CD14-positive monocyte (primary cell): ENCODE measurements around the gene ALOX15. TPM values are rescaled to one million over a fixed set of nuclear protein-coding genes. Genes with fewer than 3 reads are reported as not detected.

Source experiments
- DNase-seq, 3 donors: peaks; one replicate each; pipeline ENCODE4 v3.0.0-alpha.2; 2011 to 2022
- H2AFZ ChIP-seq: 2 replicates; pipeline ENCODE4 v1.6.0; 2012; ENCODE audit warnings: mild to moderate bottlenecking, low read depth, low read length, inconsistent platforms; ENCODE audit not compliant: insufficient read depth, poor library complexity, severe bottlenecking
- H3K27ac ChIP-seq, 2 donors: 1 replicate in 1 of 2; 2 replicates in 1 of 2; pipeline ENCODE4 v1.5.1; 2012 to 2013; ENCODE audit warnings: low read length in 2 of 2, control low read depth in 1 of 2, inconsistent platforms in 1 of 2, low read depth in 1 of 2, mild to moderate bottlenecking in 1 of 2
- H3K27me3 ChIP-seq, 2 donors: one replicate each; pipeline versions ENCODE4 v1.6.0 to v1.6.1; 2011 to 2013; ENCODE audit warnings: low read length in 2 of 2; ENCODE audit not compliant: control insufficient read depth in 2 of 2, insufficient read depth in 2 of 2
- H3K36me3 ChIP-seq, 2 donors: replicated peaks in 1 of 2; 1 replicate in 1 of 2; 2 replicates in 1 of 2; pipeline versions ENCODE4 v1.5.1 to v1.6.1; 2012 to 2013; ENCODE audit warnings: low read length in 2 of 2, control low read depth in 1 of 2, inconsistent platforms in 1 of 2, mild to moderate bottlenecking in 1 of 2; ENCODE audit not compliant: insufficient read depth in 2 of 2, control insufficient read depth in 1 of 2
- H3K4me1 ChIP-seq, 2 donors: 1 replicate in 1 of 2; 2 replicates in 1 of 2; pipeline versions ENCODE4 v1.5.1 to v1.6.1; 2012 to 2013; ENCODE audit warnings: low read length in 2 of 2, control low read depth in 1 of 2, inconsistent platforms in 1 of 2, mild to moderate bottlenecking in 1 of 2, moderate library complexity in 1 of 2; ENCODE audit not compliant: insufficient read depth in 2 of 2, control insufficient read depth in 1 of 2
- H3K4me2 ChIP-seq: replicated peaks from 2 replicates; pipeline ENCODE3; 2012; ENCODE audit warnings: low read length, moderate library complexity, mild to moderate bottlenecking; ENCODE audit not compliant: poor library complexity, severe bottlenecking; ENCODE audit errors: extremely low read depth
- H3K4me3 ChIP-seq, 3 experiments: fragments of 200-600 bp in 1 of 3; sonication (generic) in 1 of 3; replicated peaks in 1 of 3; 1 replicate in 2 of 3; 2 replicates in 1 of 3; pipeline ENCODE4 v1.5.1; 2011 to 2013; ENCODE audit warnings: low read length in 3 of 3, mild to moderate bottlenecking in 3 of 3, control low read depth in 2 of 3, low read depth in 2 of 3, inconsistent platforms in 1 of 3, moderate library complexity in 1 of 3
- H3K79me2 ChIP-seq: 2 replicates; pipeline ENCODE4 v1.6.0; 2012; ENCODE audit warnings: mild to moderate bottlenecking, control low read depth, inconsistent platforms, low read length, moderate library complexity; ENCODE audit not compliant: insufficient read depth
- H3K9ac ChIP-seq: 2 replicates; pipeline ENCODE4 v1.6.0; 2017; ENCODE audit warnings: low read length, mild to moderate bottlenecking; ENCODE audit not compliant: insufficient read depth, poor library complexity, severe bottlenecking
- H3K9me3 ChIP-seq, 2 donors: replicated peaks in 1 of 2; 1 replicate in 1 of 2; 2 replicates in 1 of 2; pipeline versions ENCODE4 v1.5.1 to v1.6.1; 2012 to 2013; ENCODE audit warnings: low read length in 2 of 2, control low read depth in 1 of 2; ENCODE audit not compliant: control insufficient read depth in 1 of 2, insufficient read depth in 1 of 2
- H4K20me1 ChIP-seq: 2 replicates; pipeline ENCODE4 v1.6.0; 2012; ENCODE audit warnings: mild to moderate bottlenecking, low read length, control low read depth, moderate library complexity; ENCODE audit not compliant: insufficient read depth
- H3K27ac Mint-ChIP-seq, 7 donors: one replicate each; pipeline ENCODE4 v1.8.0; 2020; ENCODE audit warnings: mild to moderate bottlenecking in 7 of 7, mixed read lengths in 7 of 7, moderate library complexity in 6 of 7, inconsistent platforms in 2 of 7
- H3K27me3 Mint-ChIP-seq, 3 donors: one replicate each; pipeline ENCODE4 v1.8.0; 2021 to 2022; ENCODE audit warnings: low read depth in 3 of 3, mild to moderate bottlenecking in 3 of 3, mixed read lengths in 3 of 3, moderate library complexity in 3 of 3, inconsistent platforms in 1 of 3
- H3K36me3 Mint-ChIP-seq, 2 donors: one replicate each; pipeline ENCODE4 v1.8.0; 2020; ENCODE audit warnings: mixed read lengths in 2 of 2, inconsistent platforms in 1 of 2, mild to moderate bottlenecking in 1 of 2
- H3K4me1 Mint-ChIP-seq: one replicate; pipeline ENCODE4 v1.8.0; 2020; ENCODE audit warnings: mild to moderate bottlenecking, mixed read lengths
- H3K4me3 Mint-ChIP-seq, 2 donors: one replicate each; pipeline ENCODE4 v1.8.0; 2020; ENCODE audit warnings: mild to moderate bottlenecking in 2 of 2, mixed read lengths in 2 of 2, moderate library complexity in 1 of 2
- H3K9me3 Mint-ChIP-seq, 7 donors: one replicate each; pipeline ENCODE4 v1.8.0; 2020 to 2022; ENCODE audit warnings: mixed read lengths in 7 of 7, mild to moderate bottlenecking in 6 of 7, moderate library complexity in 6 of 7, inconsistent platforms in 2 of 7
- WGBS: methylation state at CpG from one replicate; pipeline ENCODE4 v1.1.5; 2013; ENCODE audit warnings: missing lambda C conversion rate; ENCODE audit not compliant: insufficient coverage; 5-methylcytosine and 5-hydroxymethylcytosine counted together
- intact Hi-C, 2 donors: fragments of 100-400 bp; cut with micrococcal nuclease; formaldehyde crosslinking; loops; one replicate each; pipeline versions ENCODE4 v1.15.0 to v1.15.1; 2023
- polyA plus RNA-seq, 3 donors: library from polyadenylated mRNA; depleted of rRNA in 1 of 3; unstranded in 2 of 3; stranded (reverse) in 1 of 3; fragments of 300-500 nt in 2 of 3; fragments of >200 nt in 1 of 3; fragmentation: Illumina TruSeq in 2 of 3; gene quantifications; 1 replicate in 2 of 3; 2 replicates in 1 of 3; pipeline ENCODE4 v1.2.3, GENCODE V29; 2012 to 2021
- TF ChIP-seq, protein P1 (sequence below): fragments of 200-600 bp; IDR thresholded peaks from one replicate; pipeline ENCODE4 v1.8.0; 2022; ENCODE audit warnings: antibody characterized with exemption, mild to moderate bottlenecking

The ALOX15 gene
- polyA plus RNA-seq, 3 donors, result 0.05 to 0.13 TPM; not detected in 1

DNA sequence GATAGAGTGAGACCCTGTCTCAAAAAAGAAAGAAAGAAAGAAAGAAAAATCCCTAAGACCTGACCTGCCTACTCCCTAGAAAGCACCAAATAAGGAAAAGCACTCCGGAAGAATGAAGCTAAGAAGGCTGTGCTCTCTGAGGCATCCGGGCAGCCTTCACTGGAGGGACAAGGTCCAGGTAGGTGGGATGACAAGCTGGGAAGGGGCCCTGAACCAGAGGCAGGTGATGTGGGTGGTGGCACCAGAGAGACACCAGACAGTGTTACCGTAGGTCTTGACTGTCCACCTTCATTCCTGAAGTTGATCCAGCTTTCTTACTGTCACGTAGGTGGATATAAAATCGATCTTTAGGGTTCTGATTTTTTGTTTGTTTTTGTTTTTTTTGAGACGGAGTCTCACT, 30.8 kb downstream of the ALOX15 start:
- no peak overlapping the region for H3K4me3 Mint-ChIP-seq
- WGBS, result 95% methylated on average over 2 of the region's 6 CpGs
- intact Hi-C loops, result no loop called here

GRCh38 chr17:4610162-4610561, 31.3 kb downstream of the ALOX15 start:
- 94% methylated on average over 5 of the region's 5 CpGs for WGBS
- Mint-ChIP-seq H3K27ac (no peak overlapping the region), H3K27me3 (peaks cover 5 to 15% (median 10%) of the 10 kb centered on the region in 3 donors), H3K36me3 (no peaks in the 10 kb centered on the region), H3K4me3 (no peak overlapping the region), H3K9me3 (no peaks in the 10 kb centered on the region), H3K4me1 (peaks cover 19% of the 10 kb centered on the region)
- no peaks in the 10 kb centered on the region for H3K79me2 ChIP-seq
- H3K27ac ChIP-seq, result no peak overlapping the region
- no peaks in the 10 kb centered on the region for H4K20me1 ChIP-seq
- H3K27me3 ChIP-seq, result no peaks in the 10 kb centered on the region
- H3K4me3 ChIP-seq, result no peak overlapping the region
- intact Hi-C loops, result no loop called here
- H3K4me2 ChIP-seq, result no peak overlapping the region
- H3K4me1 ChIP-seq, result peaks cover 15 to 25% of the 10 kb centered on the region in 2 donors
- no peak for DNase-seq
- H3K9me3 ChIP-seq, result no peaks in the 10 kb centered on the region
- no peak overlapping the region for H2AFZ ChIP-seq
- TF ChIP-seq, protein P1, sequence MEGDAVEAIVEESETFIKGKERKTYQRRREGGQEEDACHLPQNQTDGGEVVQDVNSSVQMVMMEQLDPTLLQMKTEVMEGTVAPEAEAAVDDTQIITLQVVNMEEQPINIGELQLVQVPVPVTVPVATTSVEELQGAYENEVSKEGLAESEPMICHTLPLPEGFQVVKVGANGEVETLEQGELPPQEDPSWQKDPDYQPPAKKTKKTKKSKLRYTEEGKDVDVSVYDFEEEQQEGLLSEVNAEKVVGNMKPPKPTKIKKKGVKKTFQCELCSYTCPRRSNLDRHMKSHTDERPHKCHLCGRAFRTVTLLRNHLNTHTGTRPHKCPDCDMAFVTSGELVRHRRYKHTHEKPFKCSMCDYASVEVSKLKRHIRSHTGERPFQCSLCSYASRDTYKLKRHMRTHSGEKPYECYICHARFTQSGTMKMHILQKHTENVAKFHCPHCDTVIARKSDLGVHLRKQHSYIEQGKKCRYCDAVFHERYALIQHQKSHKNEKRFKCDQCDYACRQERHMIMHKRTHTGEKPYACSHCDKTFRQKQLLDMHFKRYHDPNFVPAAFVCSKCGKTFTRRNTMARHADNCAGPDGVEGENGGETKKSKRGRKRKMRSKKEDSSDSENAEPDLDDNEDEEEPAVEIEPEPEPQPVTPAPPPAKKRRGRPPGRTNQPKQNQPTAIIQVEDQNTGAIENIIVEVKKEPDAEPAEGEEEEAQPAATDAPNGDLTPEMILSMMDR, result no peak
- H3K9ac ChIP-seq, result no peak overlapping the region
- no peaks in the 10 kb centered on the region for H3K36me3 ChIP-seq

More for the DNA sequence above, 30.8 kb downstream of the ALOX15 start:
- TF ChIP-seq, protein P1, result no peak
- Histone ChIP-seq H3K9me3 (no peaks in the 10 kb centered on the region), H3K4me2 (no peak overlapping the region), H4K20me1 (no peaks in the 10 kb centered on the region), H3K27me3 (no peaks in the 10 kb centered on the region), H3K4me3 (no peak overlapping the region), H3K9ac (no peak overlapping the region), H3K4me1 (peaks cover 15 to 23% of the 10 kb centered on the region in 2 donors), H3K36me3 (no peaks in the 10 kb centered on the region), H2AFZ (no peak overlapping the region), H3K79me2 (no peaks in the 10 kb centered on the region), H3K27ac (no peak overlapping the region)
- H3K27ac Mint-ChIP-seq, result no peak overlapping the region
- peaks cover 15% of the 10 kb centered on the region for H3K4me1 Mint-ChIP-seq
- no peaks in the 10 kb centered on the region for H3K36me3 Mint-ChIP-seq
- no peaks in the 10 kb centered on the region for H3K9me3 Mint-ChIP-seq
- H3K27me3 Mint-ChIP-seq, result peaks cover 5 to 15% (median 10%) of the 10 kb centered on the region in 3 donors
- DNase-seq, result no peak
